Activated CD4-positive, alpha-beta T cell treated with anti-CD3 and anti-CD28 coated beads for 48 hours (primary cell): Measurements from ENCODE around the gene RAD51B.
"Not testable (repeated sequence)": the region's sequence is repeated elsewhere in the genome, so short reads cannot be mapped to it uniquely, and the experiment has no call there.

Experiments
- DNase-seq: peaks from one replicate; pipeline ENCODE4 v3.0.0-alpha.2; 2020

Gene RAD51B

DNA sequence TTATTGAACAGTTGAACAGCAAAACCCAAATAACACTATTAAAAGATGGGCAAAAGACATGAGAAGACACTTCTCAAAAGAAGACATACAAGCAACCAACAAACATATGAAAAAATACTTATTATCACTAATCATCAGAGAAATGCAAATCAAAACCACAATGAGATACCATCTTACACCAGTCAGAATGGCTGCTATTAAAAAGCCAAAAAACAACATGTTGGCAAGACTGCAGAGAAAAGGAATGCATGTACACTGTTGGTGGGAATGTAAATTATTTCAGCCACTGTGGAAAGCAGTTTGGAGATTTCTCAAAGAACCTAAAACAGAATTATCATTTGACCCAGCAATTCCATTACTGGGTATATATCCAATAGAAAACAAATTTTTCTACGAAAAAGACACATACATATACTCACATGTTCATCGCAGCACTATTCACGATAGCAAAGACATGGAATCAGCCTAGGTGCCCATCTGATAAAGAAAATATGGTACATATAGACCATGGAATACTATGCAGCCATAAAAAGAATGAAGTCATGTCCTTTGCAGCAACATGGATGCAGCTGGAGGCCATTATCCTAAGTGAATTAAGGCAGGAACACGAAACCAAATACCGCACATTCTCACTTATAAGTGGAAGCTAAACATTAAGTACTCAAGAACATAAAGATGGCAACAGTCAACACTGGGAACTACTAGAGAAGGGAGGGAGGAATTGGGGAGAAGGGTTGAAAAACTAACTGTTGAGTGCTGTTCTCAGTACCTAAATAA, 367.1 kb downstream of the RAD51B start:
- DNase-seq = not testable (repeated sequence)

DNA sequence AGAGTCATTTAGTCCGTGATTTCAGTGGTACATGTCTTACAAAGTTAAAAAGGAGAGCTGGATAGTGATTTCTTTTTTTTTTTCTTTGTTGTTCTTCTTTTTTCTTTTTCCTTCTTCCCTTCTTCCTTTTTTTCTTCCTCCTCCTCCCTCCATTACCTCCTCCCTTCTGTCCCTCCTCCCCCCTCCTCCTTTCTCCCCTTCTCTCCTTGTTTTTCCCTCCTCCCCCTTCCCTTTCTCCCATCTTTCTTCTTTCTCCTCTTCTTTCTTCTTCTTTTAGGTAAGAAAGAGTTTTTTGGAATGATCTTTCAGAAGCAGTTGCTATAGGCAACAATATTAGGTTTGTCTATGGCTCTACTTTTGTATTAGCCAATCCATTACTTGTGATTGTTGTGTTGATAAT, 368.6 kb downstream of the RAD51B start:
- DNase-seq = no peak

DNA sequence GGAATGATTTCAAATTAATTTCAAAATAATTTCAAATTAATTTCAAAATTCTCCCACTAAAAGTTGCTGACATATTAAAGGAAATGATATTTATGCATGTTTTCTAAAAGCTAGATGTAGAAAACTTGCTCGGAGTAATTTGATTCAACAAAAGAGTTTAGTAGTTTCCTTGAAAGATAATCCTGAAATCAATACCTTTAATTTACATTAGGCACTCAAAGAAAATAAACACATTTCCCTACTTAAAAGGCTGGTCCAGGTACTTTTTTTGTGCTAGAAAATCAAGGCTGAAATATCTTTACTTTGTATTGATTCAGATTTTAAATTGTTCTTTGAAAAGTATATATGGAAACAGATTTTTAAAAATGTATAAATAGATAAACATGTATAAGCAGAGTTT, 370.5 kb downstream of the RAD51B start:
- DNase-seq = no peak

DNA sequence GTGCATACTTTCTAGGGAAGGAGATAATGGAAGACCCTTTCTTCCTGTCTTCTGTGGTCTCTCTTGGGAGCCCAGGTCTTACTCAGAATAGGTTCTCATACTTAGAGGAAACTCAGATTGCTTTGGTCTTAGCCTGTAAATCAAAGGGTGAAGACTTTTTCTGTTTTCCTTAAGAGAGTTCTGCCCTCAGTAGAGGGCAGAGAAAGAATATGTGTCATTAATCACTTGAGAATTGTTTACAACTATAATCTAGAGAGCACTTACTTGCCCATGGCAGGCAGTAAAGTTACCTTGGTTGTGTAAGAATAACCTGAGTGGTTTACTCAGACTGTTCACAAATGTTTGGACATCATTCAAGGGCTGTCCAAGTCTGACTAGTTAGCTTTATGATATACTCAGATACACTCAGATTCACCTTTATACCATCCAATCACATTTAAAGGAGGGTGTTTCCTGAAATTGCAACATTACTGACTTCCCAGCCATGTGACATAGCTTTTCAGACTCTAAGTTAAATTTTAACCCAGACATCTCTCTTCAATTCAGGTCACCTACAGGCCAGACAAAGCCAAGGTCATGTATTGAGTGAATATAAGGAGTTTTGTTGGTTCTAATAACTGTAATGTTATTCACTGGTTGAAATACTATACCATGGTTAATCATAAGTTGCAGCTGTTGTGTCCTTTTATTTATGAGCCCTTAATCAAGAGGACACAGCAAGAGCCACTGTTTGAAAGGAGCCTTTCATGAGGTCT, 372.2 kb downstream of the RAD51B start:
- DNase-seq = no peak

DNA sequence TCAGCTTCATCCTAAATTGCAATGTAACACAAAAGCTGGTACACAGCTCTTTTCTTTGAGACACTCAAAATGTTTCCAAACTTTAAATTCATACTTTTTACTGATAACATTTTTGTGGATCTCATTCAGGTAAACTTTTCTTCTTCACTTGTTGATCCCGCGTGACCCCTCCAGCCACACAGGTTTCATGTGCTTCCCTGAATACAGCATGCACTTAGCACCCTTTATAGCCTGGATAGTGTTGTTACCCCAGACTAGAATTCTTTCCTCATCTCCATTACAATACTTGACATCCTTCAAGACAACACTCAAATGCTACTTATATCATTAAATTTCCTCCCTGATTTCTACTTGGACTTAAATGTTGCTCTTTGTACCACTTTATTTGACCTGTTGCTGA, 373.4 kb downstream of the RAD51B start:
- DNase-seq = no peak

DNA sequence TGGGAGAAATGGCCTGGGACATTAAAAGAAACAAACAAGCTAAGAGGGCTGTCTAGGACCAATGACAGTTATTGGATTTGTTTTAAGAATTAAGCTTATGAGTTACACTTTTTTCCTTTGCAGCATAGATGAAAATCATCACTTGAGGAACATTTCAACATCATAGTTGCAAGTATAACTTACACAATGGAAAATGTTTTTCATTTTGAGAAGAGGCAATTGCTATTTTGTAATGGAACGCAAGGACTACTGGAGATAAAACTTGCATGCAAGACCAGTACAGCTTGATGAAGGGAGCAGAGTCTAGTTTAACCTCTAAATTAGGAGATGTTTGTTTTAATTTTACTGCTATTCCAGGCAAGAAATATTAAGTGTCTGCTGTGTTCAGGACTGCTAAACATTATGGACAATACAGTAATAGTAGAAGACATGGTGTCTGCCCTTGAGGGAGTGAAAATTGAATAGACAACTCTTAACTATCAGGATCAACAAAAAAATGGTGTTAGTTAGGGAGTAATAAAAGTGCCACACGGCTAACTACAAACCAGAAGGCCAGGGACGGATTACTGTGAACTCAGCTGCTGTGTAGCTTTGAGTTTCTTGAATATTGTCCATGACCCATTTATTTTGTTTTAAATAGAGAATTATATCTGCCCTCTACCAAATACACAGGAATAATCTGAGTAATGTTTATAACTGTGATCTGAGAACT, 374.5 kb downstream of the RAD51B start:
- no peak for DNase-seq

DNA sequence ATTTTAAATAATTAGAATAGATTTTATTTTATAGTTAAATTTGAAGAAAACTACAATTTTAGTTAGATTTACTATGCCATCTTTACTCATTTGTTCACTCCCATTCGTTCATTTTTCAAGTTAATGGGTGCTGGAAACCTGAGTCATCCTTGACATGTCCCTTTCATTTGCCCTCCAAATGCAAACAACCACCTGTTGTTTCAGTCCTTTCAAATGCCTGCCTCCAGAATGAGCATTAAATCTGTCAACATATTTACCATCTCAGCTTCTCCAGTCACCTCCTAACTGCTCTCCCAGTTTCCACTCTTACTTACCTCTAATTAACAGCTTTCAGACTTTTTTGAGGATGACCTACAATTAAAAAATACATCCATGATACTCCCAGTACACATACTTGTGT, 375.5 kb downstream of the RAD51B start:
- no peak for DNase-seq

DNA sequence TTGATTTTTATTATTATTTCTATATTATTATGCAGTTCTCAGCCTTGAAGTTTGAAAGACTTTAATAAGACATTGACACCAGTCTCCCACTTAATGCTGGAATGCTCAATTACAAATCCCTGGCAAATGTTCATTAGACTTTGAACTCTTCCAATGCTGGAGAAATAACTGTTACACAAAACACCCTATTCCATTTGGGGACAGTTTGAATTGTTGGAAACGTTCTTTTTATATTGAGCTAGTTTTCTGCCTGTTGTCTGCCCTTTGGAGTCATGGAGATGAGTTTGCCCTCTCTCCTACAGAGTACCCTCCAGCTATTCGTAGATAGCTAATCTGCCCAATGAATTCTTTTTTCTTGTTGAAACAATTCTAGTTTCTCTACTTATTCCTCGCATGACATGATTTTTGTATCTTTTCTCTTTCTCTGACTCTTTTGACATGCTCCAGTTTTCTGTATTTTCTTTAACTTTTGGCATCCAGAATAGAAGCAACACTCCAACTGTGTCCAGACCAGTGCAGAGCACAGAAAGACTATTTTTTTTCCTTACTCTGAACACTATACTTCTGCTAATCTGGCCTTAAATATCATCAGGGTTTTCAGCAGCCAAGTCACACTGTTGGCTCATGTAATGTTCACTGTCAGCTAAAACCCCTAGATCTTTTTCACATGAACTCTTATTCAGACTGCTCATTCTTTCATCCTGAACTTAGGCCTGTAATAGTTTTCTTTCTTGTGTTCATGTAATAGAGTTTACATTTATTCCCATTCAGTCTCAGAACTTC, 379.3 kb downstream of the RAD51B start:
- no peak for DNase-seq

DNA sequence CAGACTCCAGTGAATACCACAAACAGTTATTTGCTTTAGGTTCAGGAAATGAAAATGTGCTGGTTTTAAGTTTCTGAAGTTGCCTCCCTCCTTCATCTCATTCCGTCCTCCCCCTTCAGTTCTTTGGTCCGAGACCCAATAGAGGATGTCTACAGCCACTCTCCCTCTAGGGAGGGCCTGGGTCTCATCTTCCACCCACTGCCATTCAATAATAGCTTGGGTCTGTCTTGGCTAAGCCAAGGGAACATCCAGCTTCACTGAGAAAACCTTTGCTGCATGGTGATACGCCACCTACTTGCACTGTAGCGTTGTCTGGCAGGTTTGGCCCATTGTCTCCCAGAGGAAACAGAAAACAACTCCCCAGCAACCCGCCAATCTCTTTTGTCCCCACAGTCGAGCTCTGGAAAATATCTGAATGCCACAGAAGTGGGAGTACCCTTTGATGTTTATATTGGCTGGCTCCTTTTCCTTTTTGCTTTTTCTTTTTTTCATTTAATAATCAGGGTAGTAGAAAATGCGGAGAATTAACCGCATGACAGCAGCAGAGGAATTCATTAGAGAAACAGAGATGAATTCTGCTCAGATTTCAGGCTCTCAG, 380.1 kb downstream of the RAD51B start:
- no peak for DNase-seq

DNA sequence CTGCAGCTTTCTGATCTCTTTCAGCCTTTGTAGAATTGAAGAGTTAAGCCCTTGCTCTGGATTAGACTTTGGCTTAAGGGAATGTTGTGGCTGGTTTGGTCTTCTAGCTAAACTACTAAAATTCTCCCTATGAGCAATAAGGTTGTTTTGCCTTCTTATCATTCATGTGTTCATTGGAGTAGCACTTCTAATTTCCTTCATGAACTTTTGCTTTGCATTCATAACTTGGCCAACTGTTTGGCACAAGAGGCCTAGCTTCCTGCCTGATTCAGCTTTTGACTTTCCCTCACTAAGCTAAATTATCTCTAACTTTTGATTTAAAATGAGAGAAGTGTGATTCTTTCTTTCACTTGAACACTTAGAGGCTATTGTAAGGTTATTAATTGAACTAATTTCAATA, 384.3 kb downstream of the RAD51B start:
- DNase-seq = no peak

DNA sequence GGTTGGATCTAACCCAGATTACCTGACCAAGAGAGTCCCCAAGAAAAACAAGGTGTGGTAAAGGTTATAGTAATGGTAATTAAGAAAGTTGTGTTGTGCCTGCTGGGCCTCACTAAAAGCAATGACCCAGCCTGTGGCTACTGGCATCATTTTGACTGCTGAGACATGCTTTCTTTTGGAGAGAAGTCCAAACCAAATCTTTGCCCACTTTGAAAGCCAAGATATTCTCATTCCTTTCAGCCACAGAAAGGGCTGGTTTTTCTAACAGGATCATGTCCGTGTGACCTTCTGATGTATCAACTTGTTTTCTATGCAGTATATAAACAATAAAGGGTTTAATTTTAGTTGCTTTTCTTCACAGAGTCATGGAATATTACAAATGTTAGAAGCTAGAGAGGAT, 388.6 kb downstream of the RAD51B start:
- DNase-seq = no peak

DNA sequence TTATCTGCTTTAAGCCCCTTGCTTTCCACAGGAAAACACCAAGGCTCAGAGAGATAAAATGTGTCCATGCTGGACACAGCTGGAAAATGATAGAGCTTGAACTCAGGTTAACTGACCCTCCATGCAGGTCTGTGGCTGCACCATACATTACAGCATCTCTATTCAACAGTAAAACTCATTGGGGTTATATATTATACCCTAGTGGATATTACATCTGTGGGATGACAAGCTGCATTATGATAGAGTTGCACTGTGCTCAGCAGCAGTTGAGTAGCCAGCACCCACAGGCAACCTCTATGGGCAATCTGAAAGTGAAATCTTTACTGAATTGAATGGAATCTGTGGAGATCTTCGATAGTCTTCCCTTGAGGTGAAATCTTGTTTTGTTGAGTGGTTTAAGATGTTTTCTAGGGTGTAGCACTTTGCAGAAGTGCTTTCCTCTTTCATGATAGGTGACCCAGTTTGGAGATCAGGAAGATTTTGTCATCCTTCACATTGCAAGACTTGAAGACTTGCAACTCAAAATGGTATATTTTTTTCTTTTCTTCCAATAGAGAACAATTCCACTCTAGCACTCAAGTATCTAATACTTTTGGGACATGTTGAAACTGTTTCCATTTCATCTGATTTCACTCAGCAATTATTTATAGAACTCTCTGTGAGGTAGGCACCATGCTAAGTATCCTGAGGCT, 389.2 kb downstream of the RAD51B start:
- no peak for DNase-seq

DNA sequence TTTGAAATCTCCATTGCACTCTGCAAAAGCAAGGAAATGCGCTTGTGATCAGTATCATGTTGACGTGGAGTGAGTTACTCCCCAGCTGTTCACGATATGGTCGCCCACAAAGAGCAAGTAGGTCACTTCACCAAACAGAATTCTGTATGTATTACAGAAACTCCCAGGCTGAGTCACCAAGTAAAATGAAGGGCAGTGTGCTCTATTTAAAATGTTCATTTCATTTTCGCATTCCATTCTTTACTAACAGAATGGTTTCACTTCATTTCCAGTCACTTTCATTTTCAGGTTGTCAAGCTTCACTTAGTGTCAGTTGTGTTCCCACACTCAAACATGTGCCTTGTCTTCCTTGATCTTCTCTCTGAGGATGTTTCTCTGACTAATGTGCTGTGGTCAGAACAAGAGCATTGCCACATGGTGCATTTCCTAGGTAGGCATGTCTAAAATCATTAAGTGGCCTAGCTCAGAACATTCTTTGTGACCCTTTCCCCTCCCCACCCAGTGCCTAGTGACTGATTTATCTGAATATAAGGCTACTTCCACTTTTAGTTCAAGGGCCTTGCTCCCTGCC, 391.2 kb downstream of the RAD51B start:
- peak; percentile 52 for DNase-seq

DNA sequence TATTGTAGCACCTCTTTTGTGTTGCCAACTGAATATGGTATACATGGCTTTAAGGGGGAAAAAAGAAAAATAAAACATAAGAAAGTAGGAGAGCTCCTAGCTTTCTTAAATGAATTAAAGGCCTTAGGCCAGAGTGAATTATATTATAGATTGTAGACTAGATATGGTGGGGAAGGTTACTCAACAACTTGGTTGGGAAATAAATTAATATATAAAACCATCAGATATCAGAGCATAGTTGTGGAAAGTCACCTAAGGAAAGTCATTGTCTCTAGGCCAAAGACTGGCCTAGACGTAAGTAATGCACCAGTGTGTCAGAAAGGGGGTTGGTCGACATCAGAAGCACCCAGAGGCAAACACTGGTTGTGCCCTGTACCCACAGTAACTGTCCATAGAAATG, 391.8 kb downstream of the RAD51B start:
- DNase-seq = no peak

DNA sequence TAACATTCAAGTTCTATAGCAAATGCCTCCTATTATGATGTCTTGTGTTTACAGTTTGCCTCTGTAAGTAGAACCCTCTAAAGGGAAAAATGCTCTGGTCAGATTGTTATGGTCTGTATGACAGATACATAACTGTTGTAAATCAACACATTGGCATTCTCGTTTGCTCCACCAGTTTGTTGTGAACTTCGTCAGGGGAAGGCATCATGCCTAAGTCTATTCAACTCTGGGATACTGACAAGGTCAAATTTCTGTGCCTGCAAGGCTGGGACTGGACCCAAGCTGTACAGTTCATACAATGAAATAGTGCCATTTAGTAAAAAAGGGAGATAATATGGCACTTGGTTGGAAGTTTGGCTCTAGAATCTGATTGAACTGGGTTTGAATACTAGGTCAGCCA, 392.3 kb downstream of the RAD51B start:
- no peak for DNase-seq

DNA sequence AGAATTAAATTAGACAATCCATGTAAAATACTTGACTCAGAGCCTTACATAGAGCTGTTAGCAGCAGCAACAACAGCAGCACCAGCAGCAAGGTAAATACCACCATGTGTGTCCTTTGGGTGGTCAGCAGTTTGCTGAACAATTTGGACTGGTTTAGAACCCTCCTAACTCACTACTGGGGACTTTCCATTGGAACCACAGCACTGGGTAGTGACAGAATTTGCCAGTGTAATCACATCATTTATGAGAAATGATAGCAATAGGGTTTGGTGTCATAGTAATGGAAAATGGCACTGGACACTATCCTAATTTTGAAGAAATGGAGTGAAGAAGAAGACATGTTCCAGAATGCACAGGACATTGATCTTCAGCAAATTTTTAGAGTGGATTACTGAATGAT, 392.8 kb downstream of the RAD51B start:
- DNase-seq = no peak

DNA sequence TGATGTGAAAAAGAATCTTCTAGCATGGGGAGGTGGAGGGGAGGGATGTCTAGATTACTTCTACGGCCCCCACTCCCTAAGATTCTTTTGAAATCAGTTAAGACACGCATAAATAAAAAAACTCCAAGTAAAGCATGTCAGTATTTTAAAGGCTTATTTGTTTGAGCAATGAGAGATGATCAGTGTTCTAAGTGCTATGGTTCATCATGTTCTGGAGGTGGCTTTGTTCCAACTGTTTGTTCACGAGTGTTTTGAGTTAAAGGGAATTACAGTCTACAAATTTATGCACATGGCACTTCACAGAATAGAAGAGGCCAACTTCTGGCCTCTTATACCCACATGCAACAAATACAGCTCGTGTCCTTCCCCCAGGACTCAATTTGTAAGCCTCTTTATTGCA, 394.9 kb downstream of the RAD51B start:
- no peak for DNase-seq

DNA sequence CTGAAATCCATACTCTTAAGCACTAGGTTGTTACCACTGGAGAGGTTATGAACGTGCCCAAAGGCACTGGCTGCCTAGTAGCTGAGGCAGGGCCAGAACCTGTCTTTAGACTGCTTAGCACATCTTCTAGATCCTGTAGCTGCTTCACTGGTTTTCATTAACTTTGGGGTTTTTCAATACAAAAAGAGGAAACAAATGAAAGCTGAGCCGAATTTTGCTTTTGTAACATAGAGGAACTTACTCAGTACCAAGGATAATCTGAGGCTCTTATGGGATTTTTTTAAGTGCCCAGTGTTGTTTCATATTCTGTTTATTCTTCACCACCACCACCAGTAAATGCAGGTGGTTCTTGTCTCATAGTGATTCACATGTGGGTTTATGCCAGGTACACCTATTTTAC, 396.1 kb downstream of the RAD51B start:
- no peak for DNase-seq

DNA sequence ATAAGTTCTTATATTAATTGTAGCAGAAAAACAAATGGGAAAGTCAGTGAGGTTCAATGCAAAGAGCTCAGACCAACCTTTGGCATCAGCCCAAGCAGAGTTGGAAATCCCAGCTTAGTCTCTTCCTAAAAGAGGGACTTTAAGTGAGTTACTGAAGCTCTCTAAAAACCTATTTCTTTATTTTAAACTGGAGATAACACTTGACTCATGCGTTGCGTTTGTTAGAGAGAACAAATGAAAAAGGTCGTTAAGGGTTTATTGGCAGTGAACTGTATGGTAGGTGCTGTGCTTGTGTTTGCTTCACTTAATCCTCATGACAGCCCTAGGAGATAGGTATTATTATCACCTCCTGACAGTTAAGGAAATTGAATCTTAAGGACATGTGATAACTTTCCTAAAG, 396.5 kb downstream of the RAD51B start:
- no peak for DNase-seq

DNA sequence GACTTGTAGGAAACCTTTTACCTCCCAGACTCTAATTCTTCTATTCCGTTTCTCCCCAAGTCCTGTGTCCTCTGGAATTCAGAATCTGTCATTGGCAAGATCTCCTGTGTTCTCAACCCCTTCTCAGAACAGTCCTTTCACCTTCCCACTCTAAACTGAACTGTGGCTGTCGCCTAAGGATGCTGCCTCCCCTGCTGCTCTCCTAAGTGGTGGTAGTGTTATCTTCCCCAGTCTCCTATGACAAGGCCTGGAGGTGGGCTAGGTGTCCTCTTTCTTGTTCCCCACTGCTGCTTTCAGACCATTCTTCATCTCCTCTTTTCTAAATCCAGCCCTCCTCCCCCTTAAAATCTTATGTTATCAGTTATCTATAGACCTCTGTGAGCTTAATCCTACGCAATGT, 397.4 kb downstream of the RAD51B start:
- DNase-seq = no peak

DNA sequence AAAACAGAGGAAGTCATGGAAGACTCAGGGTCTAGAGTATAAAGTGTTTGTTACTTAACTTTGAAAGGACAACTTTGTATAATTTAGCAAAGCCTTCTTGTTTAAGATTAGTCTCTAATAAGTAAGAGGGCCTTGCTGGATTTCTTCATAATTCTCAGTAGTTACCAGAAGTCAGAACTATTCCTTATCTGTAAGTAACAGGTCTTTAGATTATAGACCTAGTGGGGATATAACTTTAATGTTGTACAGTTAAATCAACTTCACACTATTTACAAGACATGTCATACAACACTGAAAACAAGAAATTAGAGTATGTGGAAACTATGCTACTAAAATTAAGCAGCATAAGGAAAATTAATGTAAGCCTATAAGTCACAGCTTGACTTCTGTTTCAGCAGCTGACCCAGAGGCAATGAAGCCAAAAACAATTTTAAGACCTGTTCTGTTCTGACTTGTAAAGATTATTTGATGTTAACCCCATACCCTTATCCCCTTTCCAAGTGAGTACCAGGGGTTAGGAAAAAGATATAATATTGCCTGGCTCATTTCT, 398.3 kb downstream of the RAD51B start:
- DNase-seq = no peak
